HG03108 (cell line): ENCODE measurements around the gene SCRN3.
"Not testable (repeated sequence)": the region's sequence is repeated elsewhere in the genome, so short reads cannot be mapped to it uniquely, and the experiment has no call there.

Experiments
- ATAC-seq: cut with Tn5 transposase; IDR thresholded peaks from one replicate; pipeline ENCODE4 v1.9.1; 2021; ENCODE audit warnings: moderate library complexity; ENCODE audit not compliant: unreplicated experiment

SCRN3 gene

DNA sequence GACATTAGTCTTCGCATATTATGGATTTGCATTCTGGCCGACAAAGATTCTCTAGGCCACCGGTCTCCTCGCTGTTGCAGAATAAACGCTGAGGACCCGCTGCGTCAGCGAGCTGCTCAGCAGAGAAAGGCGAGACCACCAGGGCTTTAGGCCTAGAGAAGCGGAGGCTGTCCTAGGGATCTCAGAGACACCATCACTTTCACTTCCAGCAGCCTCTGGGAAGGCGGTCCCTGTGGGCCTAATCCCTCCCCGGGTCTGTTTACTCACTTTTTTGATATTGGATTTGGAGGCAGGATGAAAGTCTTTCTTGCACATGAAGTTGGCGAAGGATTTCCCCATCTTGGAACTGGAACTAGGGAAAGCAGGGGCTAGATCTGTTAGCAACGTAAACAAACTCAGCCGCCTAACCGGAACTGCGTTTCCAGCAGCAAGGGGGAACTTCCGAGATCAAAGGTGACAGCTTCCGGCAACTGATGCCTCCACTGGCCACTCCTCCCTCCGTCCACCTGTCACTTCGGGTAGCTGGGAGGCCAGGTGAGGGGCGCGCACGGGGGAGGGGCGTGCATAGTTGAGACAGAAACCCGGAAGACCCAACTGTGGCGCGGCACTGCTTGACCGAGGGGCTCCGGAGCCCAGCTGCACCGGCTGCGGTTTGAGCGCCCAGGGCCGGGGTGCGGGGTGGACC lies at the start of gene SCRN3:
TSS of gene SCRN3 (plus strand) at position 447 of the 685 bp plus-strand sequence. CDS start 2,554 bp downstream, outside the sequence.
- peak; percentile 96 for ATAC-seq

DNA sequence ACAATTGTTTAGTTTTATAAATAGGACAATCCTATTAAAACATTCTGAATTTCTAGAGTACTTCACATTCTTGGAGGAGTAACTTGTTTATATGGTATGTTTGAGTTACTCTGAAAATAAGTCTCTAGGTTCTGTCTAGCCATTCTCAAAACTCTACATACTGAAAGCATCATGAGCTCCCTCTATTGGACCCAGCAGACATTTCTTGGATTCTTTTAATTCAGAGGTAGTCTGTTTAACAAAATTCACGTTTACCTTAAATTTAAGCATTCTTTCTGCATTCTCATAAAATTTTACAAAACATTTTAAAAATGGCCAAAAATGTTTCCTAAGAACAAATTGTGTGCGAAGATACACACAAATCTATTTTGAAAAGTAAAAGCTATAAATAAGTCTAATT lies 45.5 kb upstream of the SCRN3 start:
- no peak for ATAC-seq

- ATAC-seq: no peak
These were observed 44.8 kb upstream of the SCRN3 start for GRCh38 chr2:174350593-174351181.

DNA sequence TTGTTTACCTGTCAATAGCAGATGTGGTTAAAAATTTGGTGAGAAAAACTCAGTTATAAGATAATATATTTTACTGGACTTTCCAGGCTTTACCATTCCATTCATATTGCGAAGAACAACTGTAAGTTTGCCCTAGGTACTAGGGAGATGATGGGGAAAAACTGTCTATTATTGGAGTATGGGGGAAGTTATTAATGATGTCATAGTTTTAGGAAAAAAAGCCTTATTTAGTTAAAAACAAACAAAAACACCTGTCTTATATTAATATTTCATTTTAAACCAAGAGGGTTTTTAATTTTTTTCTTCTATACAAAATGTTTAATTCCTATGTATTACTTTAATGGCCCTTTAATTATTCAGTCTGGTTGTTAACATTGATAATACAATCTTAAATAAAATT lies 42.5 kb upstream of the SCRN3 start:
- ATAC-seq: no peak

DNA sequence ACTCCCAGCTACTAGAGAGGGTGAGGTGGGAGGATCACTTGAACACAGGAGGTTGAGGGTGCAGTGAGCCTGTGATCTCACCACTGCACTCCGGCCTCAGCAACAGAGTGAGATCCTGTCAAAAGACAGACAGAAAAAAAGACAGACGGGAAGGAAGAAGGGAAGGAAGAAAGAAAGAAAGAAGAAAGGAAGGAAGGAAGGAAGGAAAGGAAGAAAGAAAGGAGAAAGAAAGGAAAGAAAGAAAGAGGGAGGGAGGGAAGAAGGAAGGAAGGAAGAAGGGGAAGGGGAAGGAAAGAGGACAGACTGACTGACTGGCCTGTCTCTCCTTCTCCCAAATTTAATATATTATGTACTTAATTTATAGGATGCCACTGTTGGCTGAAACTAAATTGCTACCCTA lies 39.2 kb upstream of the SCRN3 start:
- no peak for ATAC-seq

GRCh38 chr2:174359663-174360062 lies 35.9 kb upstream of the SCRN3 start:
- ATAC-seq: not testable (repeated sequence)

DNA sequence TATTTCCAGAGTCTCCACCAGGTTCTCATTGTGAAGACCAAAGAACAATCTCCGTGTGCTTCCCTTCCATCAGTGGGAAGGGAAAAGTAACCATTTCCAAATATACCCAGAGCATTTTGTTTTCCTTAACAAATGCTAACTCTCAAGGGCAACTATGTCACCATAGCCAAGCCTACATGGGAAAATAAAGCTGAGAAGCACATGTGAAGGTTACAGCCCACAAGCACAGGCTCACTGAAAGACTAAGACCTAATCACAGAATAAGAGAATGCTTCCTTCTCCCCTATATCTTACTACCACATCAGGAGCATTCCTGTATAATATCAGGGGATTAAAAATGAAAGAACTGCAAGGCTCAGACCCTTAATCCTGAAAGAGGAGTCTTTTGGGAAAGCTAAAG lies 32.6 kb upstream of the SCRN3 start:
- ATAC-seq: no peak

GRCh38 chr2:174363492-174364225 lies 31.9 kb upstream of the SCRN3 start:
- not testable (repeated sequence) for ATAC-seq

DNA sequence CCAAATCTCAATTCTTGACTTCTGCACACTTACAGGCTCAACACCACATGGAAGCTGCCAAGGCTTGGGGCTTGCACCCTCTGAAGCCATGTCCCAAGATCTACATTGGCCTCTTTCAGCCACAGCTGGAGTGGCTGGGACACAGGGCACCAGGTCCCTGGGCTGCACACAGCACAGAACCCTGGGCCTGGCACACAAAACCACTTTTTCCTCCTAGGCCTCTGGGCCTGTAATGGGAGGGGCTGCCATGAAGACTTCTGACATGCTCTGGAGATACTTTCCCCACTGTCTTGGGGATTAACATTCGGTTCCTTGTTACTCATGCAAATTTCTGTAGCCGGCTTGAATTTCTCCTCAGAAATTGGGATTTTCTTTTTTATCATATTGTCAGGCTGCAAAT lies 30.9 kb upstream of the SCRN3 start:
- ATAC-seq: no peak

DNA sequence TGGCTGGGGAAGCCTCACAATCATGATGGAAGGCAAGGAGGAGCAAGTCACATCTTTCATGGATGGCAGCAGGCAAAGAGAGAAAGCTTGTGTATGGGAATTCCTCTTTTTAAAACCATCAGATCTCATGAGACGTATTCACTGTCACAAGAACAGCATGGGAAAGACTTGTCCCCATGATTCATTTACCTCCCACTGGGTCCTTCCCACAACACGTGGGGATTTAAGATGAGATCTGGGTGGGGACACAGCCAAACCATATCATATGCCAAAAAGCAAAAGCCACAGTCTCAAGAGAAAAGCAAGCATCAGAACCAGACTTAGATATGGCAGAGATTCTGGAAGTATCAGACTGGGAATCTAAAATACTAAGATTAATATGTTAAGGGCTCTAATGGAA lies 30.0 kb upstream of the SCRN3 start:
- ATAC-seq: no peak

- ATAC-seq: no peak
These were observed 26.8 kb upstream of the SCRN3 start for GRCh38 chr2:174368691-174369090.

GRCh38 chr2:174376967-174377366 lies 18.6 kb upstream of the SCRN3 start:
- ATAC-seq: no peak

- ATAC-seq: no peak
These were observed 11.7 kb upstream of the SCRN3 start for GRCh38 chr2:174383796-174384195.

DNA sequence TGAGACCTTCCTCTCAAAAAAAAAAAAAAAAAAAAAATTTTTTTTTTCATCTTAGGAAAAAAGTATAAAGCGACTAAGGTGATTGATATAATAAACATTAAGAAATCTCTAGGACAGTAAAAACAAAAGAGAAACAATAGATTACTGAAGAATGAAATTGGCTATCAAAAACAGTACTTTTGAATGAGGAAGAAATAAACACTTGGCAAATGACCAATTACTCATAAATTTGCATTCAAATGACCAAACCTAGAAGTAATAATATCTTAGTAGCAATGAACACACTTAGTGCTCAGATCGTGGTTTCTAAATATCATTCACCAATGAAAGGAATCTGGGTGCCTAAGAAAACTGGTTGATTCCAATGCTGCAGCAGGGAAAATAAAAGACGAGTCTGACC lies 10.3 kb upstream of the SCRN3 start:
- ATAC-seq: no peak

- not testable (repeated sequence) for ATAC-seq
These were observed 6.8 kb upstream of the SCRN3 start for GRCh38 chr2:174388706-174389105.

GRCh38 chr2:174389542-174389941 lies 6.0 kb upstream of the SCRN3 start:
- no peak for ATAC-seq

DNA sequence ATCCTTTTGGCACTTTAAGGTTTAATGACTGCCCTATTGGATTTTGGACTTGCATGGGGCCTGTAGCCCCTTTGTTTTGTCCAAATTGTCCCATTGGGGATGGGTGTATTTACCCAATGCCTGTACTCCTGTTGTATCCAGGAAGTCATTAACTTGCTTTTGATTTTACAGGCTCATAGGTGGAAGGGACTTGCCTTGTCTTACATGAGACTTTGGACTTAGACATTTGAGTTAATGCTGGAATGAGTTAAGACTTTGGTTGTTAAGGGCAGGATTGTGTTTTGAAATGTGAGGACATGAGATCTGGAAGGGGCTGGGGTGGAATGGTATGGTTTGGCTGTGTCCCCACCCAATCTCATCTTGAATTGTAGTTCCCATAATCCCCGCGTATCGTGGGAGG lies 5.2 kb upstream of the SCRN3 start:
- not testable (repeated sequence) for ATAC-seq

DNA sequence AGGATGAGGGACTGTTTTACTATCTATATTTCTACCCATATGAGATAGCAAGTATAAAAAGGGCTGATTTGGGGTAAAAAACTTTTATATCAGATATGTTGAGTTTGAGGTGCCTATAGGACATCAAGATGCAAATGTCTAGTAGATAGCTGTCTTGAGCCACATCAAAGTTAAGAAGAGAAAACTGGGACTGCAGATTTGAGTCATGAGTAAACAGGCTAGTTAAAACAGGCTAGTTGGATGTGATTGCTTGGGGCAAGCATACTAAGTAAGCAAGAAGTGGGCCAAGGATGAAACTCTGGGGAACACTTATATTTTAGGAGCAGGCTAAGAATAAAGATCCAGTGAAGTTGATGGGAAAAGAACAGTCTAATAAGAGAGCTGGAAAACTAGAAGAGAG lies 2.8 kb upstream of the SCRN3 start:
- ATAC-seq: no peak

DNA sequence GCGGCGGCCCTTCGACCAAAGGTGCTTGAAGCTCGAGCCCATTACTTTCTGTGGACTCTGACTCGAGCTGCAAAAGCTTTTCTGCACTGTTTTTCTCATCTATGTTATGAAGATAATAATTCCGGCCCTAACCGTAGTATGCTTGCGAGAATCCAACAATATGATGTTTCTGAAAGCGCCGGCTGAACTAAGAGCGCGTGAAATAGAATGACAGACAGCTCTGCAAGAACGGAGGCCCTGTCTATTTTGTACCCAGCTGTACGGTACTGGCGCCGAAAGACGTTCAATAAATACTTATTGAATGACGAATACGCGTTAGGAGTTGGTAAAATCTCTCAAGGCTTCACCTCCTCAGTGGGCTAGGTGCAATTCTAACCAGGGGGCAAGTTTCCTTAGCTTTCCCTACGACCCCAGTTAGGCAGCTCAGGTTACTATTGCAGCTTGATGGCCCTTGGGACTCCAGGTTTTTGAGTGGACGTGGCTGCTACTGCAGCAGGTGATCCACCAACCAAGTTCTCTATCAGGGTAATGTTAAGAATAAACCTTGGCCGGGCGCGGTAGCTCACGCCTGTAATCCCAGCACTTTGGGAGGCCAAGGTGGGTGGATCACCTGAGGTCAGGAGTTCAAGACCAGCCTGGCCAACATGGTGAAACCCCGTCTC lies 570 bp downstream of the SCRN3 start:
- peak; percentile 3 for ATAC-seq

DNA sequence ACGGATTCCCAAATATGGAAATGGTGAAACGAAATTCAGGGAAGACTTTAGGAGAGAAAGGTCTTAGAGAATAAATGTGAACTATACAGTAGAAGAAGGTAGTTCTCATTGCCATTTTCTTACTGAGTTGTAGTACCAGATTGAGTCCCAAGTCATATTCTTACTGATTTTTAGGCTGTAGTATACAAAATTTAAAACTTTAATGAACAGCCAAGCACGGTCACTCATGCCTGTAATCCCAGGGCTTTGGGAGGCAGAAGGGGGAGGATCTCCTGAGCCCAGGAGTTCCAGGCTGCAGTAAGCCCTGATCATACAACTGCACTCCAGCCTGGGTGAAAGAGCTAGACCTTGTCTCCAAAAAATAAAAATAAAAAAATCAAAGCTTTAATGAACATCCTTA lies 2.2 kb downstream of the SCRN3 start:
- ATAC-seq: no peak

DNA sequence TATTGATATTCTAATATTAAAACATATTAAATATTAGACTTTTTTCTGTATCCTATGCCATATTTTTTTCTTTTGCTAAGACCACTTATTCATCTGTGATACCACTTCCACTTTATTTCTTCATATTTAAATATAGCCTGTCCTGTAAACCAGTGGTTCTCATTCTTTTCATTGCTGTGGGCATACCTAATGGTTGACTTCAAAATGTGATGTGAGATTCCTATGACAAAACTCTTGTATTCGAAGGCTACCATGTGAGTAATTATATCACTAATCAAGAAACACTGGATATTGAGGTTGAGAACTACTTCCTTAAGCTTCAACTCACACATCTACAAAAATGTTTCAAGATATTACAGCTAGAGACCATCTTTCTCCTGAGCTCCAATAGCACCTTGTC lies 3.6 kb downstream of the SCRN3 start:
- ATAC-seq: no peak

DNA sequence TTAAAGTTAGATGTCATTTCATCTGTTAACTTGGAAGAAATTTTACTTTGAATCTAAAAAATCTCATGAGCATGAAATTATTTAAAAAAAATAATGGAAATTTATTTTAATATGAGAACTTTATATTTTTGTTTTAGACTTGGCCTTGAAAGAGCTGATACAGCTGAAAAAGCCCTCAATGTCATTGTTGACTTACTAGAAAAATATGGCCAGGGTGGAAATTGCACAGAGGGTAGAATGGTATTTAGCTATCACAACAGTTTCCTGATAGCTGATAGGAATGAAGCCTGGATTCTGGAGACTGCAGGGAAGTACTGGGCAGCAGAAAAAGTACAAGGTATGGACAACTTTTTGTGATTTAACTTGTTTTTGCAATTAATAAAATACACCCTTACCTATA lies 5.3 kb downstream of the SCRN3 start:
- ATAC-seq: no peak
